DOHH2 (cell line): ENCODE measurements around the gene RPS6KA3.

Source experiments
- H3F3A ChIP-seq: fragments of 200-600 bp; sonication (generic), shearing (Covaris generic); 2 replicates; pipeline ENCODE4 v1.6.0; 2016; ENCODE audit warnings: antibody characterized with exemption, mild to moderate bottlenecking; ENCODE audit not compliant: control insufficient read depth, insufficient read depth
- H3K27ac ChIP-seq: fragments of 200-600 bp; sonication (generic); 2 replicates; pipeline ENCODE4 v1.5.1; 2014; ENCODE audit warnings: low read depth, mild to moderate bottlenecking, low read length, moderate library complexity
- H3K27me3 ChIP-seq: fragments of 200-600 bp; sonication (generic); 2 replicates; pipeline ENCODE4 v1.6.1; 2014; ENCODE audit warnings: mild to moderate bottlenecking, low read length, mixed read lengths; ENCODE audit not compliant: control insufficient read depth
- H3K36me3 ChIP-seq: fragments of 200-600 bp; sonication (generic); 2 replicates; pipeline ENCODE4 v1.6.1; 2014; ENCODE audit warnings: mild to moderate bottlenecking, low read length, moderate library complexity, mixed read lengths; ENCODE audit not compliant: control insufficient read depth
- H3K4me1 ChIP-seq: fragments of 200-600 bp; sonication (generic); 2 replicates; pipeline ENCODE4 v1.6.1; 2014; ENCODE audit warnings: mild to moderate bottlenecking, low read length, mixed read lengths; ENCODE audit not compliant: control insufficient read depth
- H3K4me2 ChIP-seq: fragments of 200-600 bp; sonication (generic); 2 replicates; pipeline ENCODE4 v1.6.0; 2014; ENCODE audit warnings: mild to moderate bottlenecking, low read length, moderate library complexity
- H3K4me3 ChIP-seq: fragments of 200-600 bp; sonication (generic); 2 replicates; pipeline ENCODE4 v1.5.1; 2014; ENCODE audit warnings: mild to moderate bottlenecking, low read length, mixed read lengths
- H3K79me2 ChIP-seq: fragments of 200-600 bp; sonication (generic); 2 replicates; pipeline ENCODE4 v1.6.1; 2014; ENCODE audit warnings: mild to moderate bottlenecking, low read length, mixed read lengths; ENCODE audit not compliant: control insufficient read depth
- H3K9me2 ChIP-seq: fragments of 200-600 bp; sonication (generic); replicated peaks from 2 replicates; pipeline ENCODE4 v1.6.1; 2014; ENCODE audit warnings: mild to moderate bottlenecking, low read length, mixed read lengths; ENCODE audit not compliant: control insufficient read depth
- H3K9me3 ChIP-seq: fragments of 200-600 bp; sonication (generic); 2 replicates; pipeline ENCODE4 v1.6.1; 2014; ENCODE audit warnings: antibody characterized with exemption, low read length, mixed read lengths; ENCODE audit not compliant: control insufficient read depth, insufficient read depth
- H4K20me1 ChIP-seq: fragments of 200-600 bp; sonication (generic); 2 replicates; pipeline ENCODE4 v1.6.0; 2014; ENCODE audit warnings: low read depth, mild to moderate bottlenecking, antibody characterized with exemption, low read length, moderate library complexity; ENCODE audit not compliant: control insufficient read depth, insufficient read depth
- CTCF ChIP-seq: fragments of 200-600 bp; sonication (generic); IDR thresholded peaks from one replicate; pipeline ENCODE4 v1.5.1; 2014; ENCODE audit warnings: antibody characterized with exemption, mild to moderate bottlenecking, low read depth, low read length; ENCODE audit not compliant: poor library complexity, severe bottlenecking
- EZH2phosphoT487 ChIP-seq: fragments of 200-600 bp; sonication (generic); IDR thresholded peaks from 2 replicates; pipeline ENCODE4 v1.6.1; 2017; ENCODE audit warnings: borderline replicate concordance, mild to moderate bottlenecking, antibody characterized with exemption, low read length, moderate library complexity, mixed read lengths

RPS6KA3 gene

GRCh38 chrX:20211261-20211786, 55.4 kb downstream of the RPS6KA3 start:
- Histone ChIP-seq H3K36me3 (peaks cover 4% of the 10 kb centered on the region), H3K4me2 (no peak overlapping the region), H3K27me3 (no peaks in the 10 kb centered on the region), H3K4me1 (no peaks in the 10 kb centered on the region), H3K9me3 (no peaks in the 10 kb centered on the region), H3K4me3 (no peak overlapping the region), H3K27ac (no peak overlapping the region), H4K20me1 (no peaks in the 10 kb centered on the region), H3K79me2 (no peaks in the 10 kb centered on the region; the same call in 1 of the 2 replicates), H3K9me2 (no peaks in the 10 kb centered on the region), H3F3A (no peaks in the 10 kb centered on the region)
- no peak for TF ChIP-seq CTCF
- TF ChIP-seq EZH2phosphoT487, result no peak

- Histone ChIP-seq H3K9me3 (no peaks in the 10 kb centered on the region), H3K27me3 (no peaks in the 10 kb centered on the region), H3K4me2 (no peak overlapping the region), H3K9me2 (no peaks in the 10 kb centered on the region), H3K36me3 (peaks cover 9% of the 10 kb centered on the region), H3K4me1 (no peaks in the 10 kb centered on the region), H4K20me1 (no peaks in the 10 kb centered on the region), H3K79me2 (no peaks in the 10 kb centered on the region), H3K4me3 (no peak overlapping the region), H3K27ac (no peak overlapping the region), H3F3A (no peaks in the 10 kb centered on the region)
- TF ChIP-seq EZH2phosphoT487 (no peak), CTCF (no peak)
These were observed 60.6 kb downstream of the RPS6KA3 start for GRCh38 chrX:20205927-20206708.

GRCh38 chrX:20204351-20204750, 62.4 kb downstream of the RPS6KA3 start:
- Histone ChIP-seq H3K4me1 (no peaks in the 10 kb centered on the region), H3K27me3 (no peaks in the 10 kb centered on the region), H3K4me2 (no peak overlapping the region), H3K27ac (no peak overlapping the region), H3K9me3 (no peaks in the 10 kb centered on the region), H3K79me2 (no peaks in the 10 kb centered on the region), H3K4me3 (no peak overlapping the region), H3K36me3 (peaks cover 9% of the 10 kb centered on the region), H4K20me1 (no peaks in the 10 kb centered on the region), H3K9me2 (no peaks in the 10 kb centered on the region), H3F3A (no peaks in the 10 kb centered on the region)
- TF ChIP-seq EZH2phosphoT487, result no peak

- Histone ChIP-seq H3K9me2 (no peaks in the 10 kb centered on the region), H3K36me3 (peaks cover 5% of the 10 kb centered on the region), H4K20me1 (no peaks in the 10 kb centered on the region), H3K27ac (no peak overlapping the region), H3K4me2 (no peak overlapping the region), H3K9me3 (no peaks in the 10 kb centered on the region), H3K79me2 (no peaks in the 10 kb centered on the region), H3K27me3 (no peaks in the 10 kb centered on the region), H3K4me3 (no peak overlapping the region), H3K4me1 (peaks cover 9% of the 10 kb centered on the region), H3F3A (no peaks in the 10 kb centered on the region)
- no peak for TF ChIP-seq EZH2phosphoT487
- TF ChIP-seq CTCF, result no peak
These were observed 69.0 kb downstream of the RPS6KA3 start for GRCh38 chrX:20197641-20198210.
